Mucosa of rectum (tissue), 2 donors: ENCODE data around the gene ARHGAP31.
"Not testable (repeated sequence)": the region's sequence is repeated elsewhere in the genome, so short reads cannot be mapped to it uniquely, and the experiment has no call there.

Source experiments
- H3K27ac ChIP-seq, 2 donors: one replicate each; pipeline ENCODE4 v1.7.0; 2013; ENCODE audit warnings: inconsistent platforms in 2 of 2, low read depth in 2 of 2, low read length in 2 of 2
- H3K27me3 ChIP-seq, 2 donors: one replicate each; pipeline ENCODE4 v1.7.0; 2013; ENCODE audit warnings: low read length in 2 of 2; ENCODE audit not compliant: control insufficient read depth in 2 of 2, insufficient read depth in 2 of 2
- H3K36me3 ChIP-seq, 2 donors: one replicate each; pipeline ENCODE4 v1.7.0; 2013; ENCODE audit warnings: low read length in 2 of 2; ENCODE audit not compliant: control insufficient read depth in 2 of 2, insufficient read depth in 2 of 2
- H3K4me1 ChIP-seq, 2 donors: one replicate each; pipeline ENCODE4 v1.7.0; 2013; ENCODE audit warnings: low read length in 2 of 2, mild to moderate bottlenecking in 1 of 2; ENCODE audit not compliant: control insufficient read depth in 2 of 2, insufficient read depth in 2 of 2
- H3K4me3 ChIP-seq, 2 donors: one replicate each; pipeline ENCODE4 v1.7.0; 2013; ENCODE audit warnings: low read length in 2 of 2
- H3K9ac ChIP-seq, 2 donors: one replicate each; pipeline ENCODE4 v1.7.0; 2013; ENCODE audit warnings: low read length in 2 of 2, low read depth in 1 of 2, mild to moderate bottlenecking in 1 of 2
- H3K9me3 ChIP-seq, 2 donors: one replicate each; pipeline ENCODE4 v1.7.0; 2013; ENCODE audit warnings: low read length in 2 of 2; ENCODE audit not compliant: control insufficient read depth in 2 of 2
- donor health status: healthy.
- donor health status: Normal muscosa, but diverticular disease.

The ARHGAP31 gene

DNA sequence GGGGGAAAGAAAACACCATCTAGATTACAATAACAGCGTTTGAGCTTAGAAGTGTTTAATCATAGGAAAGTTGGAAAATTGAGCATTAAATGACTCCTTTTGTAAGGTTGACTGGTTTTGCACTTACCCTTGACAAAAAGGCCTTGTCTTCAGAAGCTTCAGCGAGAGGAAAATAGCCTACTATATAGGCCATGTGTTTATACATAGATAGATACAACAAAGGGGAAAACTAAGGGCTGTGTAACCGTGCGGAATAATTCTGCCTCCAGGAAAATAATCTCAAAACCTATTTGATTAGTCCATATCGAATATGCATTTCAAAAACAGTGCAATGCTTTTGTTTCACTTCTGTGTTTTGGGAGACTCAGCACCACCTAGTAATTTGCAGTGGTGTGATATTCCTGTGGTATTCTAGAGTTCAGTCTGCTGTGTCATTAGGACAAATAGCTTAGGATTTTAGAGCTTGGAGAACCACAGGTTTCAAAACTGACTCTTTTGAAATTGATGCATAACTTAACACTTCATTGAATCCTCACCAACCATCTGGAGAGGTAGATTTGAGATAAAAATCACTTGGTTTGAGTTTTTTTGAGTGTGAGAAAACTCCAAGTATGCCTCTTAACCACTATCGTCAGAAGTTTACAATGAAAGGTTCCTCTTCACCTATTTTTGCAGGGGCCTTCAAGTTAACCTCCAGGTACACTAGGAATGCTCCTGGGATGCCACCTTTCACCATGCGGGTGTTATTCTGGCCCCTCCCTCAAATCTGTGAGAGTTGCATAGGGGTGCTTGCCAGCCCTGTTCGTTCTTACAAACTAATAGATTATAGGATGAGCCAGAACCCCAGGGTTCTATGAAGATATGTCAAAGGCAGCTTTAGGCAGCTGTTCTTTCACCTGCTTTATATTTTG, 1.9 kb downstream of the ARHGAP31 start:
- Histone ChIP-seq H3K4me1 (peaks cover 8 to 9% of the 10 kb centered on the region in 2 donors), H3K9ac (no peak overlapping the region), H3K27ac (no peak overlapping the region), H3K4me3 (peak overlapping the region; percentile 33 to 49), H3K27me3 (no peaks in the 10 kb centered on the region), H3K9me3 (no peaks in the 10 kb centered on the region), H3K36me3 (no peaks in the 10 kb centered on the region)

DNA sequence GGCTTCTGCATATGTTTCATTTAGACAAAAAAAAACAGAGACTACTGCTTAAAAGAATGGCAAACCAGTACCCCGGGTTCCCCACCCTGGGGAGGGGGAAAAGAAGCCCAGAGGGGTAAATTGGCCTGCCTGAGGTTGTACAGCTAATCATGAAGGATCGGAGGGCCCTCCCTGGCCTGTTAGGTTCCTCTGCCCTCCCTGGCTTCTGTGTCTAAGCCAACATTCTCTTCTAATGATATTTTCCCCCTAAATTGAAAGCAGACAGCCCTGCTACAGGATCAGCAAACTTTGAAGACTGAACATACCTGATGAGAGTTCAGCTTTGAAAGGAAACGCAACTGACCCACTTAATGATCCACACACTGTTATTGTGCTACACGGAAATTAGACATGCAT, 2.5 kb downstream of the ARHGAP31 start:
- Histone ChIP-seq H3K27ac (no peak overlapping the region), H3K9ac (no peak overlapping the region), H3K4me3 (peak overlapping the region in 1 of 2 donors; percentile 49), H3K4me1 (peaks cover 8 to 9% of the 10 kb centered on the region in 2 donors), H3K36me3 (no peaks in the 10 kb centered on the region), H3K9me3 (no peaks in the 10 kb centered on the region), H3K27me3 (no peaks in the 10 kb centered on the region)

DNA sequence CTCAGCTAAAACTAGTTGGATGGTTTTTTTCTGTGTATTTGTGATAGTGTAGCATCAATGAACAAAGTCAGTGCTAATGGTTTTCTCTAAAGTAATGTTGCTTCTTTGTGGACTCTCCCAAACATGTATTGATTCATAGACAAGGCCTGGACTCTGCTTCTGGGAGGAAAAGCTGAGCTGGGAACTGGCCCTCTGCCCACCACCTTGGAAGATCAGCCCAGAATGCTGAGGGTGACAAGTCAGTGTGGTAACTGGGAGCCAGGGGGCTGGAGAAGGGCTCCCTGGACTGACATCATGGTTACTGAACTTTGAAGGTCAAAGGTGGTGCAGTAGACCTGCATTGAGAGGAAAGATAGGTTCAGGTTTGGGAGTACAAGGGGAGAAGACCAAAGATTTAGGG, 3.0 kb downstream of the ARHGAP31 start:
- no peak overlapping the region for H3K27ac ChIP-seq
- H3K36me3 ChIP-seq, result no peaks in the 10 kb centered on the region
- H3K9ac ChIP-seq, result no peak overlapping the region
- no peak overlapping the region for H3K4me3 ChIP-seq
- no peaks in the 10 kb centered on the region for H3K27me3 ChIP-seq
- no peaks in the 10 kb centered on the region for H3K9me3 ChIP-seq
- peaks cover 8 to 9% of the 10 kb centered on the region in 2 donors for H3K4me1 ChIP-seq

DNA sequence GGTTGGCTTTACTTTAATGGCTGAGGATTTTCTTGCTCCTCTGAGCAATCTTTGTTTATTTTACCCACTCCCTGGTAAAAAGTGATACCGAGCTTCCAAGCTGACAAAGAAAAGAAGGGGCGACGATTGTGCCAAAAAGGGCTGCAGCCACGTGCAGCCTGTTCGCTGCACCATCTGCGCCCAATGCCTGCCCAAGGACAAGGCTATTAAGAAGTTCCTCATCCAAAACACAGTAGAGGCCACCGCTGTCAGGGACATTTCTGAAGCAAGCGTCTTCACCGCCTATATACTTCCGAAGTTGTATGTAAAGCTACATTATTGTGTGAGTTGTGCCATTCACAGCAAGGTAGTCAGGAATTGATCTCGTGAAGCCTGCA, 4.4 kb downstream of the ARHGAP31 start:
- Histone ChIP-seq H3K4me3 (no peak overlapping the region), H3K9me3 (no peaks in the 10 kb centered on the region), H3K27ac (no peak overlapping the region)

DNA sequence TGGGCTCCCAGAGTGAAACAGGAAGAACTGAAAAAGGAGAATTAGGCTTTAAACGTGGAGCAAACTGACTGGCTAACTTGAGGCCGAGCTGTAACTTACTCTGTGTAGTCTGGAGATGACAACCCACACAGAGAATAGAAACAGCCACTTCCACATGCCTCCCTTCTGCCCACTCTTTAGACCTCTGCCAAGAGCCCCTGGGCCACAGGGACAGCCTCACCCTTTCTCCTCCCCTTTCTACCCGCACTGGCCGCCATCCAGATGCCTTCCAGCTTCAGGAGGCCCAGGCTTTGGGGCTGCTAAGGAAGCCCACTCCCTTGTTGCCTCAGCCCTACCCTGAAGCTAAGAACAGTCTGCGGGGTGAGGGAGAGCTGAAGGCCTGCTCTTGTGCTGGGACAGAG, 6.8 kb downstream of the ARHGAP31 start:
- Histone ChIP-seq H3K9me3 (no peaks in the 10 kb centered on the region), H3K27ac (no peak overlapping the region), H3K4me3 (no peak overlapping the region), H3K4me1 (no peaks in the 10 kb centered on the region), H3K27me3 (no peaks in the 10 kb centered on the region), H3K9ac (no peak overlapping the region), H3K36me3 (no peaks in the 10 kb centered on the region)

More for the DNA sequence above, 4.4 kb downstream of the ARHGAP31 start:
- Histone ChIP-seq H3K27me3 (no peaks in the 10 kb centered on the region), H3K36me3 (no peaks in the 10 kb centered on the region), H3K9ac (no peak overlapping the region), H3K4me1 (peaks cover 2 to 4% of the 10 kb centered on the region in 2 donors)

DNA sequence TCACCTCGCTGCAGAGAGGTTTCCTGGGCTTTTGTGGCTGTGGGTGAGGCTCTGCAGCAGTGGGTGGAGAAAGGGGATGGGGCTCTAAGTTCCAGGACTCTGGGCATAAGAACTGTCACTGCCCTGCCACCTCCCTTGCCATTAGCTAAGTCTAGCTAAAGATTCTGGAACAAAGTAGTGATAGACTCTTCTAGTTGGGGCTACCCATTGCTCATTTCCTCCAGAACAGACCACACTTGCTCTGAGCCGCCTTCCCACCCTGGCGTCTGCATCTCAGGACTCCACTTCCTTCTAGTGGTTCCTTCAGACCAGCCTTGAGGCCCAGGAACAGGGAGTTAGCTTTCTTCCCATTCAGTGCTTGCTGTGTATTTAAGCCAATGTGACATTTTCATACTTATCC, 7.5 kb downstream of the ARHGAP31 start:
- H3K4me3 ChIP-seq, result no peak overlapping the region
- H3K36me3 ChIP-seq, result no peaks in the 10 kb centered on the region
- no peak overlapping the region for H3K9ac ChIP-seq
- H3K9me3 ChIP-seq, result no peaks in the 10 kb centered on the region
- no peaks in the 10 kb centered on the region for H3K4me1 ChIP-seq
- no peak overlapping the region for H3K27ac ChIP-seq
- no peaks in the 10 kb centered on the region for H3K27me3 ChIP-seq

DNA sequence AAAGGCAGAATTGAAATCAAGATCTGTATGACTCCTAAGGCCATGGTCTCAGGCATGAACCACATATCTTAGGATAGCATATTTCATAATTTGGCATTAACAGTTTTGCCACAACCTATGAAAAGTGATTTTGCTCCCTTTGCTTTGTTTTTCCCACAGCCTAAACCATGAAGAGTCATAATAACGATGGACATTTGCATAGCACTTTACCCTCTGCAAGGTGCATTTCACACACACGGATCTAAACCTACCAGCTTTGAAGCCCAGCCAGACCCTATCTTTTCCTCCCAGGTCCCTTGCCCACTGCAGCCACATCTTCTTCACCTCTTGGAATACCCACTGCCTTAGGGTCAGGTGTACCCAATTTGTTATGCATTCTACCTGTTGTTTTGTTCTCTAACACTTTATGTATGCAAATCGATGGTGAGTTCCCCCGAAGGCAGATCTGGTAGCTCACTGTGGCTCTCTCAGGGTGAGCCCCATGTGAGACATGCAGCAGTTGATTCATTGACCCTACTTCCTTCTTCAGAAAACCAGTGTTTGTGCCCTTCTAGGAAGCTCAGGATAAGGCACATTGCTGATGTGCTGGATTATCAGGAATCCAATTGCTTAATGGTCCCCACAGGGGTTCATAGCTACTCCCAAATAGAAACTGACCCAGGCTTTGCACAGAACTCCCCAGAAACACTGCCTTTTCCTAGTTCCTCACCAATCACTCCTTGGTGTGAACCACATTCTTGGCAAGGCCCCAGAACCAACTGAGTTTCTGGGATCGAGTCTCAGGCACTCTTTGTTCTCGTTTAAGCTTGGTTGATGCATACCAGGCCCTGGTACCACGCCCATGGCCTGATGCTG, 8.7 kb downstream of the ARHGAP31 start:
- no peaks in the 10 kb centered on the region for H3K4me1 ChIP-seq
- H3K4me3 ChIP-seq, result no peak overlapping the region
- no peaks in the 10 kb centered on the region for H3K9me3 ChIP-seq
- no peaks in the 10 kb centered on the region for H3K36me3 ChIP-seq
- no peak overlapping the region for H3K27ac ChIP-seq
- no peak overlapping the region for H3K9ac ChIP-seq
- H3K27me3 ChIP-seq, result no peaks in the 10 kb centered on the region

DNA sequence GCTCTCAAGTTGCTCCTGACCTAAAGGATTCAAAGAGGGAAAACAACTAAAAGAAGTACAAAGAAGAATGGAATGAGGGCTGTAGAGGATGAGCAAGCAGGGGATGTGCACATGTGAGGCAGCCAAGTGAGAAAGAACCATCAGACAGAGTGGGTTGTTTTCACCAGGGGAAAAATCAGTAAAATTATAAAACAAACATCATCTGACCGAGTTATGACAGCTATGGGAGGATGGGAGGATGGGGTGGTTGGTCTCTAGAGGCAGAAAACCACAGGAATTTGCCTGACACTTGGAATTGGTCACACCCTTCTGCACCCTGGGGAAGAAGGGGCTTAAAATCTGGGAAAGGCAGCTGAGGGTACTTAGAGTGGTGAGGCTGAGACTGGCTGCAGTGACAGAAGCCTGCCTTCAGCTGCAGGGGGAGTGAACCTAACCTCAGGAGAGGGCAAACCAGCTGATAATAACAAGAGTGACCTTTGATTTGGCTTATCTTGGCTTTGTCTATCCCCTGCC, 10.1 kb downstream of the ARHGAP31 start:
- H3K4me1 ChIP-seq, result no peaks in the 10 kb centered on the region
- no peak overlapping the region for H3K9ac ChIP-seq
- H3K27me3 ChIP-seq, result no peaks in the 10 kb centered on the region
- H3K4me3 ChIP-seq, result no peak overlapping the region
- no peaks in the 10 kb centered on the region for H3K9me3 ChIP-seq
- no peaks in the 10 kb centered on the region for H3K36me3 ChIP-seq
- no peak overlapping the region for H3K27ac ChIP-seq

DNA sequence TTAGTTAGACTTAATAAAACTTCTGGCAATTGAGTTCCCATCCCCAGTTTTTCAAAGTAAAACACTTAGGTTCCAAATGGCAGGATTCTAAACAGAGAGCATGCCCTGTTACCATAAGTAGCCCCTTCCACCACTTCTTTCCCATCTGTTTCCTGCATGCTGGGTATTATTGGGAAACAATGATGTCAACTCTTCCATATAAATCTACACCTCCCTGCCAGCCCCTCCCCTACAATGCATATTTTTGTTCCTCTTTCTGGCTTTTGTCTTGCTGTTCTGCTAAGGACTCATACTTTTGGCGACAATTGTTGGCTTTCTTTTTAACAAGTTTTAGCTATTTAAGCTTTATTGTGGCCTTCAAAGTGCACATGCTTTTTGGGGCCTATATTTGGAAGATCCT, 11.1 kb downstream of the ARHGAP31 start:
- Histone ChIP-seq H3K4me1 (no peaks in the 10 kb centered on the region), H3K27ac (no peak overlapping the region), H3K9ac (no peak overlapping the region)

DNA sequence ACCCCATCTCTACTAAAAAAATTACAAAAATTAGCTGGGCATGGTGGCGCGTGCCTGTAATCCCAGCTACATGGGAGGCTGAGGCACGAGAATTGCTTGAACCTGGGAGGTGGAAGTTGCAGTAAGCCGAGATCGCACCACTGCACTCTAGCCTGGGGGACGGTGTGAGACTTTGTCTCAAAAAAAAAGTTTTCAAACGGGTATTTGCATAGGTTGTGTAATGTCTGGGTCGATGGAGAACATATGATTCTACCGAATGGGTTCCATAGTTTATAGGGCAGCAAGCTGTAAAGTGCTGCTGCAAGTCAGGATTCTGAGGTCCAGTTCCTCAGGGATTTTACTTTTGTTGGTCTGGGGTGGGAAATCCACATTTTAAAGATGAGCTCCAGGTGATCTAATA, 12.2 kb downstream of the ARHGAP31 start:
- not testable (repeated sequence) for H3K36me3 ChIP-seq, H3K9ac ChIP-seq, H3K27me3 ChIP-seq, H3K4me3 ChIP-seq, H3K4me1 ChIP-seq, H3K9me3 ChIP-seq, H3K27ac ChIP-seq

More for the DNA sequence above, 11.1 kb downstream of the ARHGAP31 start:
- Histone ChIP-seq H3K27me3 (no peaks in the 10 kb centered on the region), H3K4me3 (no peak overlapping the region), H3K9me3 (no peaks in the 10 kb centered on the region), H3K36me3 (no peaks in the 10 kb centered on the region)
